Epithelial cell of esophagus (primary cell): ENCODE data around the gene CNTF.

Experiments
- DNase-seq: peaks from one replicate; pipeline ENCODE4 v3.0.0; 2010; ENCODE audit warnings: low read depth
- H3K4me3 ChIP-seq: 2 replicates; pipeline ENCODE4 v1.5.1; 2011; ENCODE audit warnings: mild to moderate bottlenecking, low read length, control low read depth
- CTCF ChIP-seq: IDR thresholded peaks from 2 replicates; pipeline ENCODE4 v1.5.1; 2011; ENCODE audit warnings: low read depth, mild to moderate bottlenecking, low read length, control low read depth, inconsistent platforms; ENCODE audit not compliant: insufficient read depth; ENCODE audit errors: missing control alignments

CNTF gene

GRCh38 chr11:58632510-58632909 is 10.0 kb downstream of the CNTF start:
- no peak for TF ChIP-seq CTCF
- H3K4me3 ChIP-seq = no peak overlapping the region

GRCh38 chr11:58636587-58636986 is 14.1 kb downstream of the CNTF start:
- TF ChIP-seq CTCF = no peak
- no peak for DNase-seq
- no peak overlapping the region for H3K4me3 ChIP-seq

More at GRCh38 chr11:58632510-58632909, 10.0 kb downstream of the CNTF start:
- no peak for DNase-seq

GRCh38 chr11:58637371-58637770 is 14.9 kb downstream of the CNTF start:
- H3K4me3 ChIP-seq = no peak overlapping the region
- peak; percentile 12 for DNase-seq
- TF ChIP-seq CTCF = no peak

GRCh38 chr11:58639103-58639502 is 16.6 kb downstream of the CNTF start:
- H3K4me3 ChIP-seq = no peak overlapping the region
- no peak for DNase-seq
- no peak for TF ChIP-seq CTCF

GRCh38 chr11:58639669-58640068 is 17.2 kb downstream of the CNTF start:
- no peak for DNase-seq
- no peak overlapping the region for H3K4me3 ChIP-seq
- no peak for TF ChIP-seq CTCF

GRCh38 chr11:58640386-58641023 is 18.0 kb downstream of the CNTF start:
- H3K4me3 ChIP-seq = no peak overlapping the region
- DNase-seq = no peak
- no peak for TF ChIP-seq CTCF

- DNase-seq = no peak
- no peak for TF ChIP-seq CTCF
- no peak overlapping the region for H3K4me3 ChIP-seq
Measured at GRCh38 chr11:58641341-58641740, 18.9 kb downstream of the CNTF start.
